GM12892 (cell line): ENCODE results near the gene LARP4B.

ENCODE experiments used
- POLR2A ChIP-seq: IDR thresholded peaks from 2 replicates; pipeline ENCODE4 v1.6.1; 2011; ENCODE audit warnings: low read depth, low read length, control low read depth
- POLR2AphosphoS5 ChIP-seq: IDR thresholded peaks from 2 replicates; pipeline ENCODE4 v1.6.1; 2011; ENCODE audit warnings: low read depth, low read length, control low read depth

GRCh38 chr10:958856-959255 is 27.4 kb upstream of the LARP4B start:
- TF ChIP-seq POLR2A (no peak), POLR2AphosphoS5 (no peak)
